ENCODE results near the gene LONRF2.

Gene LONRF2

DNA sequence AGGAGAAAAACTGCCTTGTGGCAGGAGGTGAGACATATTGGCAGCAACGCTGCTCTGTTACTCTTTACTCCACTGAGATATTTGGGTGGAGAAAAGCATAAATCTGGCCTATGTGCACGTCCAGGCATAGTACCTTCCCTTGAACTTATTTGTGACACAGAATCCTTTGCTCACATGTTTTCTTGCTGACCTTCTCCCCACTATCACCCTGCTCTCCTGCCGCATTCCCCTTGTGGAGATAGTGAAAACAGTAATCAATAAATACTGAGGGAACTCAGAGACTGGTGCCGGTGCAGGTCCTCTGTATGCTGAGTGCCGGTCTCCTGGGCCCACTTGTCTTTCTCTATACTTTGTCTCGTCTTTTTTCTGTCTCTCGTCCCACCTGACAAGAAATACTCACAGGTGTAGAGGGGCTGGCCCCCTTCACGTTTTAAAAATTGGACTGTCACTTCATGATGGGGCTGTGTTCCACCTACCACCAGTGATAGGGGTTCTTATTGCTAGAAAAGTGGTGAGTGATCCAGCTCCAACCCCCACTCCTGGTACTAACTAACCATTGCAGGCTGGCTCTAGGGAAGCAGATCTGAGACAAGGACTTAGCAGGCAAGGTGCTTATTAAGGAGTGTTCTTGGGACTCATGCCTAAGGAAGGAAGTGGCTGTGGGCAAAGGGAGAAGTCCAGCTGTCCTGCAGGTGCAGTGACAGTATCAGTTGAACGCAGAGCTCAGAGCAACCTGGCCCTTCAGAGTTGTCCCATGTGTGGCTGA lies 51.7 kb downstream of the LONRF2 start:
- ChIA-PET POLR2A (no interaction called here), CTCF (interaction anchor here (0.9 kb wide), 1 partner anchor 111 kb away, joined by 3 read pairs; no protein-coding TSS in a partner anchor)
- DNase-seq (ENCODE audit: extremely low spot score): no peak
- TF ChIP-seq ELF4 (IDR thresholded peaks at IDR 0.05): no peak
- no peak for TF ChIP-seq CTBP1 (IDR thresholded peaks at IDR 0.05; ENCODE audit: borderline replicate concordance)
- TF ChIP-seq LEF1 (IDR thresholded peaks at IDR 0.05; ENCODE audit: borderline replicate concordance): no peak
- no peak for TF ChIP-seq NFRKB (IDR thresholded peaks at IDR 0.05)
- no peak for TF ChIP-seq FOXK2 (IDR thresholded peaks at IDR 0.05)

DNA sequence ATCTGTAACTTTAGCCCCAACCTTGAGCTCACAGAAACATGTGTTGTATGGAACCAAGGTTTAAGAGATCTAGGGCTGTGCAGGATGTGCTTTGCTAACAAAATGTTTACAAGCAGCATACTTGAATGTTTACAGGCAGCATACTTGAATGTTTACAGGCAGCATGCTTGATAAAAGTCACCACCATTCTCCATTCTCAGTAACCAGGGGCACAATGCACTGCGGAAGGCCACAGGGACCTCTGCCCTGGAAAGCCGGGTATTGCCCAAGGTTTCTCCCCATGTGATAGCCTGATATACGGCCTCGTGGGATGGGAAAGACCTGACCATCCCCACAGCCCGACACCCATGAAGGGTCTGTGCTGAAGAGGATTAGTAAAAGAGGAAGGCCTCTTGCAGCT lies 52.4 kb downstream of the LONRF2 start:
- TF ChIP-seq ZNF384 (IDR thresholded peaks at IDR 0.05) (no peak), ARNT (IDR thresholded peaks at IDR 0.05) (no peak), FOXM1 (IDR thresholded peaks at IDR 0.05; ENCODE audit: borderline replicate concordance) (no peak), HDGF (IDR thresholded peaks at IDR 0.05; ENCODE audit: borderline replicate concordance) (no peak), SUZ12 (IDR thresholded peaks at IDR 0.05) (no peak), NFRKB (IDR thresholded peaks at IDR 0.05) (no peak), ELF4 (IDR thresholded peaks at IDR 0.05) (no peak), FOXA1 (IDR thresholded peaks at IDR 0.05) (no peak), SP1 (IDR thresholded peaks at IDR 0.05) (no peak), CTBP1 (IDR thresholded peaks at IDR 0.05; ENCODE audit: borderline replicate concordance) (no peak), TARDBP (IDR thresholded peaks at IDR 0.05) (no peak), BHLHE40 (IDR thresholded peaks at IDR 0.05; ENCODE audit: borderline replicate concordance) (no peak), LEF1 (IDR thresholded peaks at IDR 0.05; ENCODE audit: borderline replicate concordance) (no peak), FOXK2 (IDR thresholded peaks at IDR 0.05) (no peak), L3MBTL2 (conservative IDR thresholded peaks at IDR 0.05) (no peak), PKNOX1 (IDR thresholded peaks at IDR 0.05) (no peak)
- POLR2A ChIA-PET: interaction anchor here (1.0 kb wide), 1 partner anchor 16 kb away, joined by 3 read pairs; no protein-coding TSS in a partner anchor
- no peak for DNase-seq (ENCODE audit: extremely low spot score)
- CTCF ChIA-PET: interaction anchor here (1.0 to 1.4 kb wide), 3 partner anchors 9 to 152 kb away, joined by 3 to 5 read pairs (median 3); no protein-coding TSS in a partner anchor

DNA sequence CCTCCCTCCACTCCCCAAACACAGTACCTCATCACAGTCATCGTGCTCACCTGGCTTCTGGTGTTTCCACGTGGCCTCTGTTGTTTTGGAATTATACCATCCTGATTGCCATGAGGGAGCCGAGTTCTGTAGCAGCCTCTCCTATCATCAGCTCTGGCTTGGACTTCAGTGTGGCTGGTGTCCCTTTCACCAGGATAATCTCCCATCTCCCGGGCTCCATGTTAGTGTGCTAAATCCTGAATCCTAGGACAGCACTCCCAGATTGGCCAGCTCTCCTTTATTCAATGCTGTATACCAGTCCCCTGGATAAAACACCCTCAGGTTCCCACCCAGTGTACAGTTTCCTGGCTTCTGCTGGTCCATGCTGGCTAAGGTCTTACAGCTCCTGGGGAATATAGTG lies 53.3 kb downstream of the LONRF2 start:
- TF ChIP-seq PKNOX1 (IDR thresholded peaks at IDR 0.05) (no peak), FOXM1 (IDR thresholded peaks at IDR 0.05; ENCODE audit: borderline replicate concordance) (no peak), SP1 (IDR thresholded peaks at IDR 0.05) (no peak), BHLHE40 (IDR thresholded peaks at IDR 0.05; ENCODE audit: borderline replicate concordance) (no peak), HDGF (IDR thresholded peaks at IDR 0.05; ENCODE audit: borderline replicate concordance) (no peak), CTBP1 (IDR thresholded peaks at IDR 0.05; ENCODE audit: borderline replicate concordance) (no peak), ELF4 (IDR thresholded peaks at IDR 0.05) (no peak), L3MBTL2 (conservative IDR thresholded peaks at IDR 0.05) (no peak), FOXA1 (IDR thresholded peaks at IDR 0.05) (no peak), LEF1 (IDR thresholded peaks at IDR 0.05; ENCODE audit: borderline replicate concordance) (no peak), ARNT (IDR thresholded peaks at IDR 0.05) (no peak), ZNF384 (IDR thresholded peaks at IDR 0.05) (no peak), SUZ12 (IDR thresholded peaks at IDR 0.05) (no peak), NFRKB (IDR thresholded peaks at IDR 0.05) (no peak), TARDBP (IDR thresholded peaks at IDR 0.05) (no peak)
- ChIA-PET CTCF (interaction anchor here (1.0 to 1.4 kb wide), 3 partner anchors 8 to 153 kb away, joined by 3 to 5 read pairs (median 3); no protein-coding TSS in a partner anchor), POLR2A (interaction anchor here (1.0 kb wide), 1 partner anchor 17 kb away, joined by 3 read pairs; no protein-coding TSS in a partner anchor)
- DNase-seq (ENCODE audit: extremely low spot score): no peak

DNA sequence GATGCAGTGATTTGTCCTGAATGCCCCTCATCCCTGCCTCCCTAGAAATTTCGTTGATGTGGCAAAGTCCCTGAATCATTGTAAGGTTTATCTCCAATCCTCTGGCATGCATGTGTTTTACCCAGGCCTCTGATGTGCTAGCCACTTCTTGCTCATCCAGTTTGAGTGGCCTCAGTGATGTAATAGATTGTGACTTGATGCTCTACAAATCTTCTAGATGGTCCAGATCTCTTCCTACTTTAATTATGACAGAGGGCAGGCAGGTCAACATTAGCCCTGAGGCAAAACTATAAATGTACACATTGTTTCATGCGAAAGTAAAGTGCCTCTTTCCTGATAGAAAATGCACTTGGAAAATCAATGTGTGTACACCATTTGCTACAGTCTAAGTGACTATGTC lies 54.5 kb downstream of the LONRF2 start:
- ChIA-PET CTCF (interaction anchor here (1.0 kb wide), 1 partner anchor 113 kb away, joined by 6 read pairs; no protein-coding TSS in a partner anchor), POLR2A (no interaction called here)
- TF ChIP-seq BHLHE40 (IDR thresholded peaks at IDR 0.05; ENCODE audit: borderline replicate concordance): no peak
- TF ChIP-seq FOXA1 (IDR thresholded peaks at IDR 0.05): no peak
- TF ChIP-seq HDGF (IDR thresholded peaks at IDR 0.05; ENCODE audit: borderline replicate concordance): no peak
- TF ChIP-seq ELF4 (IDR thresholded peaks at IDR 0.05): no peak
- no peak for TF ChIP-seq TARDBP (IDR thresholded peaks at IDR 0.05)
- TF ChIP-seq ZNF384 (IDR thresholded peaks at IDR 0.05): no peak
- no peak for TF ChIP-seq NFRKB (IDR thresholded peaks at IDR 0.05)
- no peak for TF ChIP-seq L3MBTL2 (conservative IDR thresholded peaks at IDR 0.05)
- no peak for TF ChIP-seq PKNOX1 (IDR thresholded peaks at IDR 0.05)
- TF ChIP-seq CTBP1 (IDR thresholded peaks at IDR 0.05; ENCODE audit: borderline replicate concordance): no peak
- TF ChIP-seq LEF1 (IDR thresholded peaks at IDR 0.05; ENCODE audit: borderline replicate concordance): no peak
- TF ChIP-seq SP1 (IDR thresholded peaks at IDR 0.05): no peak
- no peak for TF ChIP-seq FOXM1 (IDR thresholded peaks at IDR 0.05; ENCODE audit: borderline replicate concordance)
- TF ChIP-seq ARNT (IDR thresholded peaks at IDR 0.05): no peak
- TF ChIP-seq FOXK2 (IDR thresholded peaks at IDR 0.05): no peak
- no peak for TF ChIP-seq SUZ12 (IDR thresholded peaks at IDR 0.05)
- DNase-seq (ENCODE audit: extremely low spot score): no peak

DNA sequence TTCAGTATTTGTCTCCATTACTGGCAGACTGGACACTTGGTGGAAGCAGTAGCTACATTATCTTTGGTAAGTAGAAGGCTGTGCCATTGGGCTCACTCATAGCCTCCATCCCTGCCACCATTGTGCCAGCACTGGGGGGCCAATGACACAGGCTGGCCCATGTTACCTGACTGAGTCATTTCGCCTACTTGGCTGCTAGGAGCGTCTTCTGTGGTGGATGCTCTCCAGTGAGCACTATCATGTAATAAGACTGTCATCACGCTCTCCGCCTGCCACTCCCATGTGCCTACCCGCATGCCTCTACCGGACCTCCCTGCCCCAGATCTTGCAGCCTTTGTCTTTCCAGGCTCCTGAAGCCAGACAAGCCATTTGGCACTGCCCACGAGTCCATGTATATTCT lies 56.2 kb downstream of the LONRF2 start:
- ChIA-PET CTCF (interaction anchor here (1.7 kb wide), 1 partner anchor 115 kb away, joined by 10 read pairs; no protein-coding TSS in a partner anchor), POLR2A (no interaction called here)
- TF ChIP-seq BHLHE40 (IDR thresholded peaks at IDR 0.05; ENCODE audit: borderline replicate concordance) (no peak), SUZ12 (IDR thresholded peaks at IDR 0.05) (no peak), PKNOX1 (IDR thresholded peaks at IDR 0.05) (no peak), FOXM1 (IDR thresholded peaks at IDR 0.05; ENCODE audit: borderline replicate concordance) (no peak), CTBP1 (IDR thresholded peaks at IDR 0.05; ENCODE audit: borderline replicate concordance) (no peak), HDGF (IDR thresholded peaks at IDR 0.05; ENCODE audit: borderline replicate concordance) (no peak)
- DNase-seq (ENCODE audit: extremely low spot score): no peak

All from HEK293T (cell line).